Activated naive CD4-positive, alpha-beta T cell treated with anti-CD3 and anti-CD28 coated beads for 36 hours (primary cell): Measurements from ENCODE around the gene MPC1. TPM values are rescaled to one million over a fixed set of nuclear protein-coding genes. Genes with fewer than 3 reads are reported as not detected.
A peak's percentile ranks its signal among the peaks of the same experiment; 100 is the strongest.
"Not testable (repeated sequence)": the region's sequence is repeated elsewhere in the genome, so short reads cannot be mapped to it uniquely, and the experiment has no call there.

Experiments
- CTCF ChIA-PET: fragments of 350-600 bp; sonication (Branson Sonifier 250); formaldehyde crosslinking; loops from one replicate; lab custom pipeline; 2021; ENCODE audit warnings: antibody characterized with exemption; lab: Charles Lee
- DNase-seq: peaks from one replicate; pipeline ENCODE4 v3.0.0-alpha.2; 2020
- H3K27ac Mint-ChIP-seq: one replicate; pipeline ENCODE4 v1.8.0; 2021; ENCODE audit warnings: mild to moderate bottlenecking, mixed read lengths
- H3K27me3 Mint-ChIP-seq: one replicate; pipeline ENCODE4 v1.8.0; 2021; ENCODE audit warnings: low read depth, mixed read lengths
- H3K36me3 Mint-ChIP-seq: one replicate; pipeline ENCODE4 v1.8.0; 2021; ENCODE audit warnings: low read depth, mixed read lengths
- H3K4me1 Mint-ChIP-seq: one replicate; pipeline ENCODE4 v1.8.0; 2021; ENCODE audit warnings: low read depth, mixed read lengths
- H3K4me3 Mint-ChIP-seq: one replicate; pipeline ENCODE4 v1.8.0; 2021; ENCODE audit warnings: mild to moderate bottlenecking, moderate library complexity, mixed read lengths
- H3K9me3 Mint-ChIP-seq: one replicate; pipeline ENCODE4 v1.8.0; 2021; ENCODE audit warnings: mixed read lengths
- intact Hi-C: fragments of 100-400 bp; cut with micrococcal nuclease; formaldehyde crosslinking; loops from one replicate; pipeline ENCODE4 v1.15.1; 2023
- total RNA-seq, 2 experiments: library from RNA; stranded (reverse); gene quantifications; one replicate each; pipeline ENCODE4 v1.2.3, GENCODE V29; 2021

MPC1 gene
- total RNA-seq, 2 experiments from 2014 or later = 16.6 to 18.7 TPM

- no peaks in the 10 kb centered on the region for H3K9me3 Mint-ChIP-seq
- DNase-seq = no peak
- no peaks in the 10 kb centered on the region for H3K27me3 Mint-ChIP-seq
- CTCF ChIA-PET = no interaction called here
- intact Hi-C loops = no loop called here
- no peaks in the 10 kb centered on the region for H3K36me3 Mint-ChIP-seq
- H3K4me1 Mint-ChIP-seq = no peaks in the 10 kb centered on the region
- no peak overlapping the region for H3K4me3 Mint-ChIP-seq
- H3K27ac Mint-ChIP-seq = no peak overlapping the region
These were observed 20.0 kb upstream of the MPC1 start for GRCh38 chr6:166402582-166403277.

- DNase-seq = peak; percentile 76
- not testable (repeated sequence) for H3K27ac Mint-ChIP-seq, H3K36me3 Mint-ChIP-seq, H3K4me3 Mint-ChIP-seq, H3K27me3 Mint-ChIP-seq, H3K9me3 Mint-ChIP-seq, H3K4me1 Mint-ChIP-seq
- CTCF ChIA-PET = interaction anchor here (0.6 to 4.6 kb wide), 37 partner anchors 8 to 515 kb away, joined by 3 to 60 read pairs (median 5); partner anchors contain the start of genes PRR18 and RPS6KA2
- intact Hi-C loops = loop anchor here (1.0 kb wide), 3 partner anchors 87 to 516 kb away; no protein-coding TSS in a partner anchor
These were observed 18.0 kb upstream of the MPC1 start for GRCh38 chr6:166400649-166401250.

GRCh38 chr6:166400181-166400580 lies 17.4 kb upstream of the MPC1 start:
- Mint-ChIP-seq H3K4me1 (no peaks in the 10 kb centered on the region), H3K9me3 (no peaks in the 10 kb centered on the region)
- intact Hi-C loops = loop anchor here (1.0 kb wide), 2 partner anchors 125 to 516 kb away; no protein-coding TSS in a partner anchor

GRCh38 chr6:166398348-166398747 lies 15.6 kb upstream of the MPC1 start:
- Mint-ChIP-seq H3K36me3 (no peaks in the 10 kb centered on the region), H3K4me3 (no peak overlapping the region), H3K27me3 (peaks cover 4% of the 10 kb centered on the region), H3K9me3 (no peaks in the 10 kb centered on the region), H3K4me1 (no peaks in the 10 kb centered on the region), H3K27ac (no peak overlapping the region)
- CTCF ChIA-PET = interaction anchor here (1.1 to 4.6 kb wide), 8 partner anchors 13 to 139 kb away, joined by 3 to 60 read pairs (median 14); no protein-coding TSS in a partner anchor
- no peak for DNase-seq
- intact Hi-C loops = no loop called here

More at GRCh38 chr6:166400181-166400580, 17.4 kb upstream of the MPC1 start:
- Mint-ChIP-seq H3K27me3 (no peaks in the 10 kb centered on the region), H3K27ac (no peak overlapping the region), H3K36me3 (no peaks in the 10 kb centered on the region), H3K4me3 (no peak overlapping the region)
- DNase-seq = no peak
- CTCF ChIA-PET = interaction anchor here (0.7 to 4.6 kb wide), 36 partner anchors 7 to 515 kb away, joined by 3 to 60 read pairs (median 6); partner anchors contain the start of genes PRR18 and RPS6KA2

- H3K27me3 Mint-ChIP-seq = peaks cover 4% of the 10 kb centered on the region
- no peaks in the 10 kb centered on the region for H3K9me3 Mint-ChIP-seq
- DNase-seq = no peak
- H3K27ac Mint-ChIP-seq = no peak overlapping the region
- intact Hi-C loops = no loop called here
- no peaks in the 10 kb centered on the region for H3K36me3 Mint-ChIP-seq
- CTCF ChIA-PET = interaction anchor here (1.8 to 4.6 kb wide), 3 partner anchors 17 to 122 kb away, joined by 6 to 60 read pairs (median 16); no protein-coding TSS in a partner anchor
- H3K4me3 Mint-ChIP-seq = no peak overlapping the region
- H3K4me1 Mint-ChIP-seq = no peaks in the 10 kb centered on the region
These were observed 15.1 kb upstream of the MPC1 start for GRCh38 chr6:166397849-166398248.

- intact Hi-C loops = no loop called here
- CTCF ChIA-PET = interaction anchor here (1.3 kb wide), 1 partner anchor 83 kb away, joined by 3 read pairs; no protein-coding TSS in a partner anchor
- H3K27ac Mint-ChIP-seq = no peak overlapping the region
- H3K27me3 Mint-ChIP-seq = peaks cover 4% of the 10 kb centered on the region
- no peak overlapping the region for H3K4me3 Mint-ChIP-seq
- H3K4me1 Mint-ChIP-seq = no peaks in the 10 kb centered on the region
- no peaks in the 10 kb centered on the region for H3K36me3 Mint-ChIP-seq
- DNase-seq = no peak
- no peaks in the 10 kb centered on the region for H3K9me3 Mint-ChIP-seq
These were observed 13.0 kb upstream of the MPC1 start for GRCh38 chr6:166395778-166396177.

- H3K27me3 Mint-ChIP-seq = peaks cover 4% of the 10 kb centered on the region
- H3K4me1 Mint-ChIP-seq = no peaks in the 10 kb centered on the region
- DNase-seq = no peak
- no peaks in the 10 kb centered on the region for H3K9me3 Mint-ChIP-seq
- no peaks in the 10 kb centered on the region for H3K36me3 Mint-ChIP-seq
- CTCF ChIA-PET = interaction anchor here (1.3 kb wide), 1 partner anchor 82 kb away, joined by 3 read pairs; no protein-coding TSS in a partner anchor
- intact Hi-C loops = no loop called here
- no peak overlapping the region for H3K4me3 Mint-ChIP-seq
- H3K27ac Mint-ChIP-seq = no peak overlapping the region
These were observed 12.6 kb upstream of the MPC1 start for GRCh38 chr6:166395351-166395750.

GRCh38 chr6:166394036-166394892 lies 11.5 kb upstream of the MPC1 start:
- DNase-seq = no peak
- Mint-ChIP-seq H3K27ac (no peak overlapping the region), H3K36me3 (no peaks in the 10 kb centered on the region), H3K9me3 (no peaks in the 10 kb centered on the region), H3K4me1 (no peaks in the 10 kb centered on the region), H3K27me3 (peaks cover 4% of the 10 kb centered on the region), H3K4me3 (no peak overlapping the region)
- intact Hi-C loops = no loop called here
- CTCF ChIA-PET = interaction anchor here (0.6 to 2.8 kb wide), 2 partner anchors 7 to 437 kb away, joined by 4 to 9 read pairs; no protein-coding TSS in a partner anchor

GRCh38 chr6:166393535-166393823 lies 10.7 kb upstream of the MPC1 start:
- Mint-ChIP-seq H3K27ac (no peak overlapping the region), H3K4me1 (no peaks in the 10 kb centered on the region), H3K9me3 (no peaks in the 10 kb centered on the region), H3K4me3 (no peak overlapping the region), H3K27me3 (peaks cover 4% of the 10 kb centered on the region), H3K36me3 (no peaks in the 10 kb centered on the region)
- CTCF ChIA-PET = interaction anchor here (2.8 kb wide), 1 partner anchor 8 kb away, joined by 9 read pairs; no protein-coding TSS in a partner anchor
- DNase-seq = no peak
- intact Hi-C loops = no loop called here

- H3K4me1 Mint-ChIP-seq, H3K36me3 Mint-ChIP-seq, H3K4me3 Mint-ChIP-seq, DNase-seq, intact Hi-C loops, H3K27ac Mint-ChIP-seq, H3K27me3 Mint-ChIP-seq, H3K9me3 Mint-ChIP-seq: not testable (repeated sequence)
- CTCF ChIA-PET = interaction anchor here (0.6 to 2.8 kb wide), 4 partner anchors 8 to 379 kb away, joined by 3 to 9 read pairs (median 4); no protein-coding TSS in a partner anchor
These were observed 10.2 kb upstream of the MPC1 start for GRCh38 chr6:166392755-166393534.

- CTCF ChIA-PET = interaction anchor here (1.0 to 1.4 kb wide), 2 partner anchors 12 to 76 kb away, joined by 3 read pairs; no protein-coding TSS in a partner anchor
- no peak for DNase-seq
- Mint-ChIP-seq H3K4me1 (peaks cover 2% of the 10 kb centered on the region), H3K36me3 (no peaks in the 10 kb centered on the region), H3K27ac (no peak overlapping the region), H3K9me3 (no peaks in the 10 kb centered on the region), H3K4me3 (no peak overlapping the region), H3K27me3 (no peaks in the 10 kb centered on the region)
- intact Hi-C loops = loop anchor here (10.0 kb wide), 1 partner anchor 224 kb away; the partner anchor contains the start of gene TBXT
These were observed 6.4 kb upstream of the MPC1 start for GRCh38 chr6:166389119-166389518.
